ENCODE results near the gene CXCL12. TPM values are rescaled to one million over a fixed set of nuclear protein-coding genes. Genes with fewer than 3 reads are reported as not detected.

Gene CXCL12
- total and polyA plus RNA-seq, 2 of the 13 experiments (the other 11 are each of a cell fraction or from before 2014, with no cell fraction given), result not detected

DNA sequence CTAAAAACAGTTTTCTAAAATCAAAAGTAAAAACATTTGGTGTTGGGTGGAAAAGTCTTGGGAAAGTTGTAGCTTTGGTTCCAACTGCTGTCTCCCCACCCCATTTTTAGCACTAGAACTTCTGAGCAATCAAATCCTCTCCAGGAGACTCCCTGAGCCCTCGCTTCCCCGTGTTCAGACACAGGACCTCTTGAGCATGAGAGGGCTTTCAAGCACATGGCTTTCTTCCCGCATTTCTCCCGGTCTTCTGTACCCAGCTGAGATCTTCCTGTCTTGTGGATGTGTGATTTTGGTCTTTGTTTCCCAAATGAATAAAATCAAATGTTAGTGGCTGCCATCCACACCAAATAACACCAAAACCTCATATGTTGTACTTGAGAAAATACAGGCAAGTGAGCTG is 5.0 kb downstream of the CXCL12 start:
- Histone ChIP-seq H4K20me1 (ENCODE audit: insufficient read depth, low read length) (no peaks in the 10 kb centered on the region), H3K9me3 (ENCODE audit: low read length) (no peaks in the 10 kb centered on the region), H3K4me2 (ENCODE audit: low read depth, low read length) (no peak overlapping the region), H3K4me3 (replicated peaks in 1 of 3; ENCODE audit: insufficient read depth in 1 of 3, low read depth in 2 of 3, low read length in 3 of 3) (no peak overlapping the region), H3K79me2 (ENCODE audit: insufficient read depth, low read length) (no peaks in the 10 kb centered on the region), H3K27me3 (ENCODE audit: control insufficient read depth in 1 of 2, insufficient read depth in 2 of 2, low read length in 2 of 2) (peaks cover 4 to 20% of the 10 kb centered on the region in 2 experiments; a peak in 4 of 5 replicates), H3K4me1 (ENCODE audit: insufficient read depth, low read length) (no peaks in the 10 kb centered on the region), H2AFZ (ENCODE audit: low read length) (no peak overlapping the region), H3K36me3 (replicated peaks in 1 of 2; ENCODE audit: control insufficient read depth in 1 of 2, insufficient read depth in 2 of 2, low read length in 2 of 2) (no peaks in the 10 kb centered on the region), H3K27ac (ENCODE audit: extremely low read length, insufficient read depth, low read length) (no peak overlapping the region), H3K9ac (ENCODE audit: insufficient read depth, low read depth, low read length) (no peak overlapping the region)
- no peak for FAIRE-seq
- ChIA-PET CTCF (ENCODE audit: low intra/inter-chr PET ratio, low total read pairs) (no interaction called here), POLR2A (no interaction called here)
- TF ChIP-seq ZNF263 (CRISPR knock-in tag; IDR thresholded peaks at IDR 0.05) (no peak), NFYC (CRISPR knock-in tag; IDR thresholded peaks at IDR 0.05) (no peak), ZNF33A (CRISPR knock-in tag; IDR thresholded peaks at IDR 0.05; ENCODE audit: borderline replicate concordance) (no peak), ZNF891 (CRISPR knock-in tag; IDR thresholded peaks at IDR 0.05) (no peak), ZNF607 (CRISPR knock-in tag; IDR thresholded peaks at IDR 0.05; ENCODE audit: borderline replicate concordance) (no peak), ZNF326 (CRISPR knock-in tag; IDR thresholded peaks at IDR 0.05; ENCODE audit: borderline replicate concordance) (no peak), ZNF652 (CRISPR knock-in tag; IDR thresholded peaks at IDR 0.05; ENCODE audit: borderline replicate concordance, low read depth) (no peak), SRY (CRISPR knock-in tag; IDR thresholded peaks at IDR 0.05) (no peak), PHF8 (CRISPR knock-in tag; IDR thresholded peaks at IDR 0.05) (no peak), MIER3 (CRISPR knock-in tag; IDR thresholded peaks at IDR 0.05; ENCODE audit: borderline replicate concordance) (no peak), ZNF549 (CRISPR knock-in tag; IDR thresholded peaks at IDR 0.05) (no peak), ZNF205 (CRISPR knock-in tag; IDR thresholded peaks at IDR 0.05) (no peak)
- TF ChIP-seq, protein P1, sequence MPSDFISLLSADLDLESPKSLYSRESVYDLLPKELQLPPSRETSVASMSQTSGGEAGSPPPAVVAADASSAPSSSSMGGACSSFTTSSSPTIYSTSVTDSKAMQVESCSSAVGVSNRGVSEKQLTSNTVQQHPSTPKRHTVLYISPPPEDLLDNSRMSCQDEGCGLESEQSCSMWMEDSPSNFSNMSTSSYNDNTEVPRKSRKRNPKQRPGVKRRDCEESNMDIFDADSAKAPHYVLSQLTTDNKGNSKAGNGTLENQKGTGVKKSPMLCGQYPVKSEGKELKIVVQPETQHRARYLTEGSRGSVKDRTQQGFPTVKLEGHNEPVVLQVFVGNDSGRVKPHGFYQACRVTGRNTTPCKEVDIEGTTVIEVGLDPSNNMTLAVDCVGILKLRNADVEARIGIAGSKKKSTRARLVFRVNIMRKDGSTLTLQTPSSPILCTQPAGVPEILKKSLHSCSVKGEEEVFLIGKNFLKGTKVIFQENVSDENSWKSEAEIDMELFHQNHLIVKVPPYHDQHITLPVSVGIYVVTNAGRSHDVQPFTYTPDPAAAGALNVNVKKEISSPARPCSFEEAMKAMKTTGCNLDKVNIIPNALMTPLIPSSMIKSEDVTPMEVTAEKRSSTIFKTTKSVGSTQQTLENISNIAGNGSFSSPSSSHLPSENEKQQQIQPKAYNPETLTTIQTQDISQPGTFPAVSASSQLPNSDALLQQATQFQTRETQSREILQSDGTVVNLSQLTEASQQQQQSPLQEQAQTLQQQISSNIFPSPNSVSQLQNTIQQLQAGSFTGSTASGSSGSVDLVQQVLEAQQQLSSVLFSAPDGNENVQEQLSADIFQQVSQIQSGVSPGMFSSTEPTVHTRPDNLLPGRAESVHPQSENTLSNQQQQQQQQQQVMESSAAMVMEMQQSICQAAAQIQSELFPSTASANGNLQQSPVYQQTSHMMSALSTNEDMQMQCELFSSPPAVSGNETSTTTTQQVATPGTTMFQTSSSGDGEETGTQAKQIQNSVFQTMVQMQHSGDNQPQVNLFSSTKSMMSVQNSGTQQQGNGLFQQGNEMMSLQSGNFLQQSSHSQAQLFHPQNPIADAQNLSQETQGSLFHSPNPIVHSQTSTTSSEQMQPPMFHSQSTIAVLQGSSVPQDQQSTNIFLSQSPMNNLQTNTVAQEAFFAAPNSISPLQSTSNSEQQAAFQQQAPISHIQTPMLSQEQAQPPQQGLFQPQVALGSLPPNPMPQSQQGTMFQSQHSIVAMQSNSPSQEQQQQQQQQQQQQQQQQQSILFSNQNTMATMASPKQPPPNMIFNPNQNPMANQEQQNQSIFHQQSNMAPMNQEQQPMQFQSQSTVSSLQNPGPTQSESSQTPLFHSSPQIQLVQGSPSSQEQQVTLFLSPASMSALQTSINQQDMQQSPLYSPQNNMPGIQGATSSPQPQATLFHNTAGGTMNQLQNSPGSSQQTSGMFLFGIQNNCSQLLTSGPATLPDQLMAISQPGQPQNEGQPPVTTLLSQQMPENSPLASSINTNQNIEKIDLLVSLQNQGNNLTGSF (CRISPR knock-in tag; IDR thresholded peaks at IDR 0.05), result no peak
- TF ChIP-seq, protein P2, sequence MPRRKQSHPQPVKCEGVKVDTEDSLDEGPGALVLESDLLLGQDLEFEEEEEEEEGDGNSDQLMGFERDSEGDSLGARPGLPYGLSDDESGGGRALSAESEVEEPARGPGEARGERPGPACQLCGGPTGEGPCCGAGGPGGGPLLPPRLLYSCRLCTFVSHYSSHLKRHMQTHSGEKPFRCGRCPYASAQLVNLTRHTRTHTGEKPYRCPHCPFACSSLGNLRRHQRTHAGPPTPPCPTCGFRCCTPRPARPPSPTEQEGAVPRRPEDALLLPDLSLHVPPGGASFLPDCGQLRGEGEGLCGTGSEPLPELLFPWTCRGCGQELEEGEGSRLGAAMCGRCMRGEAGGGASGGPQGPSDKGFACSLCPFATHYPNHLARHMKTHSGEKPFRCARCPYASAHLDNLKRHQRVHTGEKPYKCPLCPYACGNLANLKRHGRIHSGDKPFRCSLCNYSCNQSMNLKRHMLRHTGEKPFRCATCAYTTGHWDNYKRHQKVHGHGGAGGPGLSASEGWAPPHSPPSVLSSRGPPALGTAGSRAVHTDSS (CRISPR knock-in tag; conservative IDR thresholded peaks at IDR 0.05), result no peak
- TF ChIP-seq, protein P3, sequence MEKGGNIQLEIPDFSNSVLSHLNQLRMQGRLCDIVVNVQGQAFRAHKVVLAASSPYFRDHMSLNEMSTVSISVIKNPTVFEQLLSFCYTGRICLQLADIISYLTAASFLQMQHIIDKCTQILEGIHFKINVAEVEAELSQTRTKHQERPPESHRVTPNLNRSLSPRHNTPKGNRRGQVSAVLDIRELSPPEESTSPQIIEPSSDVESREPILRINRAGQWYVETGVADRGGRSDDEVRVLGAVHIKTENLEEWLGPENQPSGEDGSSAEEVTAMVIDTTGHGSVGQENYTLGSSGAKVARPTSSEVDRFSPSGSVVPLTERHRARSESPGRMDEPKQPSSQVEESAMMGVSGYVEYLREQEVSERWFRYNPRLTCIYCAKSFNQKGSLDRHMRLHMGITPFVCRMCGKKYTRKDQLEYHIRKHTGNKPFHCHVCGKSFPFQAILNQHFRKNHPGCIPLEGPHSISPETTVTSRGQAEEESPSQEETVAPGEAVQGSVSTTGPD (CRISPR knock-in tag; IDR thresholded peaks at IDR 0.05), result no peak
- WGBS (ENCODE audit: low lambda C conversion rate), result 5% methylated on average over 4 of the region's 4 CpGs
- in situ Hi-C loops (cut with HindIII; ENCODE audit: extremely low pct_ligation_motif_present, low pct_unique_long_range_greater_than_20kb), result loop anchor here (10.0 kb wide), 1 partner anchor 495 kb away; no protein-coding TSS in a partner anchor
- BruUV-seq (replicated peaks), result no TSS peak
- intact Hi-C loops (cut with micrococcal nuclease; ENCODE audit: unreplicated experiment), result loop anchor here (10.0 kb wide), 2 partner anchors 455 to 495 kb away; no protein-coding TSS in a partner anchor
- no peak for ATAC-seq
- no peak for DNase-seq (ENCODE audit: low spot score)

Measured in HepG2 (cell line).